Kidney epithelial cell (primary cell): ENCODE data around the gene TMEM135. TPM values are rescaled to one million over a fixed set of nuclear protein-coding genes. Genes with fewer than 3 reads are reported as not detected.

Experiments used
- DNase-seq: peaks from one replicate; pipeline ENCODE4 v3.0.0-alpha.2; 2010; ENCODE audit warnings: low read depth
- H3K27me3 ChIP-seq: 2 replicates; pipeline ENCODE4 v1.6.0; 2011; ENCODE audit warnings: low read length; ENCODE audit not compliant: control insufficient read depth, insufficient read depth
- H3K36me3 ChIP-seq: 2 replicates; pipeline ENCODE4 v1.5.1; 2011; ENCODE audit warnings: low read length; ENCODE audit not compliant: control insufficient read depth, insufficient read depth
- H3K4me3 ChIP-seq: 2 replicates; pipeline ENCODE4 v1.5.1; 2011; ENCODE audit warnings: low read depth, mild to moderate bottlenecking, control low read depth, low read length
- CTCF ChIP-seq: IDR thresholded peaks from 2 replicates; pipeline ENCODE4 v1.5.1; 2011; ENCODE audit warnings: mild to moderate bottlenecking, moderate library complexity, low read length, control low read depth, inconsistent platforms; ENCODE audit not compliant: insufficient read depth, poor library complexity, severe bottlenecking
- total RNA-seq: library from RNA; depleted of rRNA; stranded (reverse); fragments of >200 nt; gene quantifications from 2 replicates; pipeline ENCODE4 v1.2.3, GENCODE V29; 2015

The TMEM135 gene
- total RNA-seq, 1 donor from 2014 or later: 14.5 TPM

DNA sequence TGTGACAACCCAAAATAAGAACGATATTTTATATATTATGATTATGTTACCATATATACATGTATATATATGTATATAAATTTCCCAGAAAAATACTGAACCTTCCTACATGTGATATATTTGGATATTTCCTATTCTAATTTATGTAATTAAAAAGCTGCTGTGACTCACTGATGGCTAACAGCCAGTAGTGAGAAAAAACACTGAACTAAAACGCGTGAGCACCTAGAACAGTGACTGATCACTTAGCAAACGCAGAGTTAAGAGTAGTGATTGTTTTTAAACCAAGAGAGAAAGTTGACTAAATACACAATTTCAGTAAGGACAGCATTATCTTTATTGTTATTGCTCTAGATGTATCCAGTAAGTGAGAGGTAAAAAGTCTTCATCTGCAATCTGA lies 213.8 kb downstream of the TMEM135 start:
- H3K4me3 ChIP-seq: no peak overlapping the region
- TF ChIP-seq CTCF: no peak
- no peaks in the 10 kb centered on the region for H3K27me3 ChIP-seq
- DNase-seq: no peak
- no peaks in the 10 kb centered on the region for H3K36me3 ChIP-seq

- no peak overlapping the region for H3K4me3 ChIP-seq
- H3K27me3 ChIP-seq: no peaks in the 10 kb centered on the region
- TF ChIP-seq CTCF: no peak
- no peak for DNase-seq
- no peaks in the 10 kb centered on the region for H3K36me3 ChIP-seq
These were observed 215.1 kb downstream of the TMEM135 start for GRCh38 chr11:87252869-87253268.

DNA sequence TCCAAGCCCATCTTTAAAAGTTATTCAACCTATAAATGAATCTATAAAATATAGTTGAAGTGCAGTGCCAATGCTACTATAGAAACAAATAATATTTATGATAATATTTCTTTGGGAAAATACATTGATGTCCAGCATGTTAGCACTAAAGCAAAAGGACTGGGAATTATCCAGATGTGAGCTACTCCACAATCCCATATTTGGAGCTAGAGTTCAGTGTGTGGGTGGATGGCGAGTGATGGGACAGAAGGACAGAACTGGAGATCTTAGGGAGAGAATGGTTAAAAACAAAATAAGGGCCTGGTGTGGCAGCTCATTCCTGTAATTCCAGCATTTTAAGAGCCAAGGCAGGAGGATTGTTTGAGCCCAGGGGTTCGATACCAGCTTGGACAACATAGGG lies 216.8 kb downstream of the TMEM135 start:
- H3K36me3 ChIP-seq: no peaks in the 10 kb centered on the region
- DNase-seq: no peak
- H3K27me3 ChIP-seq: no peaks in the 10 kb centered on the region
- TF ChIP-seq CTCF: no peak
- no peak overlapping the region for H3K4me3 ChIP-seq

DNA sequence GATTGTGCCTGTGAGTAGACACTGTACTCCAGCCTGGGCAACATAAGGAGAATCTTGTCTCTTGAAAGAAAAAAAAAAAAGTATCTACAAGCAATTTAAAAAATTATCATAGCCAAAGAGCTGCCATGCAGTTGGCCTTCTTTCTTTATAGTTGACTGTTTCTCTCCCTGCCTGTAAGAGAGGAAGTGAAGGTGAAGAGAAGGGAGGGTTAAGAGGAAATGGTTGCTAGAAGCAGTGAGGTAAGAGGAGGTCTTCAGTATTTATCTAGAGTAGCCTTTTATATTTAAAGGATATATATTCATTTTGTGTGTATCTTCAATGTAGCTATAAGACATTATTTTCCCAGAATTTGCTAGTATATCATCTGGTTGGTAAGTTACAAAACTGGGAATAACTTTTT lies 217.9 kb downstream of the TMEM135 start:
- TF ChIP-seq CTCF: no peak
- H3K36me3 ChIP-seq: no peaks in the 10 kb centered on the region
- no peaks in the 10 kb centered on the region for H3K27me3 ChIP-seq
- H3K4me3 ChIP-seq: no peak overlapping the region
- DNase-seq: no peak

DNA sequence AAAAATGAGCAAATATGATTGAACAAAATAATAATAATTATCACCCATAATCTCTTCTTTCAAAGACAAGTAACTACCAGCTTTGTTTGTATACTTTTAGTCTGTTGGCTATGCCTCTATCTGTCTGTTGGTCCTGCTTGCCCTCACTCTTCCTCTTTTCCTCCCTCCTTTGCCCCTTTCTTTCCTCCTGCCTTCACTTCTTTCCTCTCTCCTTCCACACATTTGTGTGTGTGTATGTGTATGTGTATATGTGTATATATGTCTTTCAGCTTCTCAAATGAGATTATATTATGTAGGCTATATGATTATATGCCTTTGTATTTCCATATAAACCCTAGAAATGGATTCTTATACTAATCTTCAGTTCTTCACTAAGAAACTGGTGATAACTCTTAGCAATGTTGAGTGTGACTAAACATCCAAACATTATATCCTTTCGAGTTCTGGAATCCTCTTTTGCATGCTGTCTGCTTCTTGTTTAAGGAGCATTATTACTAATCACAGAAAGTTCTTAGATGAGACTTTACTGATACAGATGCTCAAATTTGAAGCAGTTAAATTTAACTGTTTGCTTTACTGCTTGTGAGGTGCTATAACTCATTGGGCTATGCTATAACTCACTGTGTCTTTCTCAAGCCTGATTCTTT lies 219.1 kb downstream of the TMEM135 start:
- no peaks in the 10 kb centered on the region for H3K36me3 ChIP-seq
- no peak for DNase-seq
- H3K27me3 ChIP-seq: no peaks in the 10 kb centered on the region
- no peak for TF ChIP-seq CTCF
- no peak overlapping the region for H3K4me3 ChIP-seq

DNA sequence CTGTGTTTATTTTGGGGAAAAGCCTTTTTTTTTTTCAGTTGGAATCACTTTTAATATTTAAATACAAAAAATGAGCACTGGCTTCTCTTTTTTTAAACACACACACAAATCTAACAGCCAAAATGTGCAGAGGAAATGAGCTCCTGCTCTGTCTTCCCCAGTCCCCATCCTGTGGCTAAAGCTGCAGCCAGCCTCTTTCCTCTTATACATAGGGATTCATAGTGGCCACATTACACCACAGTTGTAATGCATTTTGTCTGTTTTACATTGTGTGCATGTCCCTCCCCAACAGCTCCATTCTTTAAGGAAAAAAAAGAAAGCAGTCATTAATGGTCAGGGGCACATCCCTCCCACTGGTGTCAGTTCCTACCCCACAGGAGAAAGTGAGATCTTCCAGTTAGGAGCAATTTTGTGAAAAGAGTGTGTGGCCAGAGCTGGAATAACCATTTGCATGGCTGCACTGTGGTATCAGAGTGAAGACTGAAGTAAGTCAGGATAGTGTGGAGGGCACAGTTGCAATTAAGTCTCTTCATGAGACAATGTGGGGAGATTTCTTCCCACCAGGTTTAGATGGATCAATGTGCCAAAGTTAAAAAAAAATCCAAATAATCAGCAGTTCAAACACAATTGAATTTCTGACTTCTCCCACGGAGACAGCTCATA lies 220.6 kb downstream of the TMEM135 start:
- Histone ChIP-seq H3K36me3 (no peaks in the 10 kb centered on the region), H3K27me3 (no peaks in the 10 kb centered on the region), H3K4me3 (no peak overlapping the region)
- no peak for DNase-seq
- TF ChIP-seq CTCF: no peak
